GM10266 (cell line): ENCODE measurements around the gene TAF11.
"Not testable (repeated sequence)": the region's sequence is repeated elsewhere in the genome, so short reads cannot be mapped to it uniquely, and the experiment has no call there.

Experiments
- DNase-seq: peaks from one replicate; pipeline ENCODE4 v3.0.0; 2012; ENCODE audit errors: extremely low spot score
- TF ChIP-seq, protein P1 (sequence below): IDR thresholded peaks from 2 replicates; pipeline ENCODE4 v1.5.1; 2012; ENCODE audit warnings: mild to moderate bottlenecking, low read depth; ENCODE audit not compliant: control insufficient read depth, insufficient read depth; ENCODE audit errors: missing control alignments

Gene TAF11

DNA sequence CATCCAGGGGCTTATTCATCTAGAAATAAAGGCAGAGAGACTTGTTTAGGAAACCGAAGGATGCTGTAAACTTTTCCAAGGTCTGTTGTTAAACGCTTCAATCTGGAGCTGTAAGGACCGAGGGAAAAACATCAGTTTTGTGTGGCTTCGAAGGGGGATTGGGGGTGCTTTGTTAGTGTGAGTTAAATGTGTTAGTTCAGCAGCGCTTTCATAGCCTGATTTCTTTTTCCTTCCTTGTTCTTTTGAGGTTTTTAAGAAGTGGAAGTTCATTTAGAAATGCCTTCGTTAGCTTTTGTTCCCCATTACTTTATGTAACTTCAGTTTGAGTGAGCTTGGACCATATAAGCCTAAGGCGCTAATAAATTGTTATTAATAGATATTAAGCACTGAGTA lies 2.7 kb upstream of the TAF11 start:
- TF ChIP-seq, protein P1, sequence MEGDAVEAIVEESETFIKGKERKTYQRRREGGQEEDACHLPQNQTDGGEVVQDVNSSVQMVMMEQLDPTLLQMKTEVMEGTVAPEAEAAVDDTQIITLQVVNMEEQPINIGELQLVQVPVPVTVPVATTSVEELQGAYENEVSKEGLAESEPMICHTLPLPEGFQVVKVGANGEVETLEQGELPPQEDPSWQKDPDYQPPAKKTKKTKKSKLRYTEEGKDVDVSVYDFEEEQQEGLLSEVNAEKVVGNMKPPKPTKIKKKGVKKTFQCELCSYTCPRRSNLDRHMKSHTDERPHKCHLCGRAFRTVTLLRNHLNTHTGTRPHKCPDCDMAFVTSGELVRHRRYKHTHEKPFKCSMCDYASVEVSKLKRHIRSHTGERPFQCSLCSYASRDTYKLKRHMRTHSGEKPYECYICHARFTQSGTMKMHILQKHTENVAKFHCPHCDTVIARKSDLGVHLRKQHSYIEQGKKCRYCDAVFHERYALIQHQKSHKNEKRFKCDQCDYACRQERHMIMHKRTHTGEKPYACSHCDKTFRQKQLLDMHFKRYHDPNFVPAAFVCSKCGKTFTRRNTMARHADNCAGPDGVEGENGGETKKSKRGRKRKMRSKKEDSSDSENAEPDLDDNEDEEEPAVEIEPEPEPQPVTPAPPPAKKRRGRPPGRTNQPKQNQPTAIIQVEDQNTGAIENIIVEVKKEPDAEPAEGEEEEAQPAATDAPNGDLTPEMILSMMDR, result no peak
- DNase-seq, result no peak

DNA sequence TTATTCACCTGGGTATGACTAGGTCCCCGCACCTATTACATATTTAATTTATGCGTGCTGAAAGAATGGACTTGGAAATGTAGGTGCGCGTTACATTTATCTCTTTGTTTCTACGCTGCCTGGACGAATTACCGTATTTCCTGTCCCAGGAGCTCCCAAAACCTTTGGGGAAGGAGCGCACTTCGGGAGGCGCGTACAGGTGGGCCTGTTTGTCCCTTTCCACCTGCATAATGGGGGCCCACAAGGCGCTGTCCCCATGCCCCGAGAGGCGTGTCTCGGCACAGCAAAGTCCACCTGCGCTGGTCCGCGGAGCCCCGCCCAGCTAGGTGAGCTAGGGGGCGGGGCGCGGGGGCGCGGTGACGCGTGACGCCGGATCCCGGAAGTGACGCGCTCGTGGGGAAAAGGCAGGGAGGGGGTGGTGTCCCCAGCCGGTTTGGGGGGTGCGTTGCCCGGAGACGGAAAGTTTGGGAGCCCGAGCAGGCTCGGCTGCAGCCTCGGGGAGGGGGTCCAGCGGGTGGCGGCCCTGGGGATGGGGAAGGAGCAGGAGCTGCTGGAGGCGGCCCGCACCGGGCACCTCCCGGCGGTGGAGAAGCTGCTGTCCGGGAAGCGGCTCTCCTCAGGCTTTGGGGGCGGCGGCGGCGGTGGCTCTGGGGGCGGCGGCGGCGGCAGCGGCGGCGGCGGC lies 1.2 kb upstream of the TAF11 start, which contains the start of gene ANKS1A:
ANKS1A (plus strand) TSS at position 382 of the 682 bp plus-strand sequence; CDS start at position 530, 148 bp downstream.
- TF ChIP-seq, protein P1, result no peak

DNA sequence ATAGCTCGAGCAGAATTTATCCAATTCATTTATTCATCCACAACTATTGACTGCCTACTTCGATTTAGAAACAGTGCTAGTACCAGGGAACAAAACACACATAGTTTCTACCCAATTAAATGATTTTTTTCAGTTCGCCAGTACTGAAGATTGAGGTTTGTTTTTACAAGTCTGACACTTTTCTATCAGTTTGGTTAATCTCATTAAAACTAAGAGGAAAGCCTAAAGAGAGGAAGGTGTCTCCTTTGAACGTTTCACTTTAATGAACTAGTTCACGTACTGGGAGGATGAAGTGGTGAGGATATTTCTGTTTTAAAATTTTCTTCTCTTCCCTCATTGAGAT lies 643 bp upstream of the TAF11 start:
- no peak for DNase-seq
- TF ChIP-seq, protein P1, result no peak

More for the DNA sequence above, 1.2 kb upstream of the TAF11 start, which contains the start of gene ANKS1A:
- DNase-seq, result peak; percentile 90

DNA sequence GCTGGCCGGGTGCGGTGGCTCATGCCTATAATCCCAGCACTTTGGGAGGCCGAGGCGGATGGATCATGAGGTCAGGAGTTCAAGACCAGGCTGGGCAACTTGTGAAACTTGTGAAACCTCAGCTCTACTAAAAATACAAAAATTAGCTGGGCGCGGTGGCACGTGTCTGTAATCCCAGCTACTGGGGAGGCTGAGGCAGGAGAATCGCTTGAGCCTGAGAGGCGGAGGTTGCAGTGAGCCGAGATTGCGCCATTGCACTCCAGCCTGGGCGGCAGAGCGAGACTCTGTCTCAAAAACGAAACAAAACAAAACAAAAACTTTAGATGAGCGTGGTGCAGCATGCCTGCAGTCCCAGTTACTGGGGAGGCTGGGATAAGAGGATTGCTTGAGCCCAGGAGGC lies 2.0 kb downstream of the TAF11 start:
- not testable (repeated sequence) for DNase-seq

DNA sequence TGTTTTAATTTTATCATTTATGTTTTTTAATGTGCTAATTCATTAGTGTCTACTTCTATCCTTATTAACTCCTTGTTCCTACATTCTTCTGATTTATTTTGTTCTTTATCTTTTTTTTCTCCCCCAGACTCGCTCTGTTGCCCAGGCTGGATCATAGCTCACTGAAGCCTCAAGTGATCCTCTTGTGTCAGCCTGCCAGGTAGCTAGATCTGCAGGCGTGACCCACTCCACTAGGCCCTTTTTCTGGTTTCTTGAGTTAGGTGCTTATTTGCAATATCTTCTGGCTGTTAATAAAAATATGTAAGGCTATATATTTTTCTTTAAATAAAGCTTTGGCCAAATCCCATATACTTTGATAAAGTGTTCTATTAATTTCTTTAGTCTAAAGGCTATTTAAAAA lies 2.8 kb downstream of the TAF11 start:
- TF ChIP-seq, protein P1, result no peak
- DNase-seq, result no peak

DNA sequence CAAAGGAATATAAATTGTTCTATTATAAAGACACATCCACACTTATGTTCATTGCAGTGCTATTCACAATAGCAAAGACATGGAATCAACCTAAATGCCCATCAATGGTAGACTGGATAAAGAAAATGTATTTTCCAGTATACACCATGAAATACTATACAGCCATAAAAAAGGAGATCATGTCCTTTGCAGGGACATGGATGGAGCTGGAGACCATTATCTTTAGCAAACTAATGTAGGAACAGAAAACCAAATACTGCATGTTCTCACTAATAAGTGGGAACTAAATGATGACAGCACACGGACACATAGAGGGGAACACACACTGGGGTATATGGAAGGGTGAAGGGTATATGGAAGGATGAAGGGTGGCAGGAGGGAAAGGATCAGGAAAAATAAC lies 3.8 kb downstream of the TAF11 start:
- not testable (repeated sequence) for DNase-seq

DNA sequence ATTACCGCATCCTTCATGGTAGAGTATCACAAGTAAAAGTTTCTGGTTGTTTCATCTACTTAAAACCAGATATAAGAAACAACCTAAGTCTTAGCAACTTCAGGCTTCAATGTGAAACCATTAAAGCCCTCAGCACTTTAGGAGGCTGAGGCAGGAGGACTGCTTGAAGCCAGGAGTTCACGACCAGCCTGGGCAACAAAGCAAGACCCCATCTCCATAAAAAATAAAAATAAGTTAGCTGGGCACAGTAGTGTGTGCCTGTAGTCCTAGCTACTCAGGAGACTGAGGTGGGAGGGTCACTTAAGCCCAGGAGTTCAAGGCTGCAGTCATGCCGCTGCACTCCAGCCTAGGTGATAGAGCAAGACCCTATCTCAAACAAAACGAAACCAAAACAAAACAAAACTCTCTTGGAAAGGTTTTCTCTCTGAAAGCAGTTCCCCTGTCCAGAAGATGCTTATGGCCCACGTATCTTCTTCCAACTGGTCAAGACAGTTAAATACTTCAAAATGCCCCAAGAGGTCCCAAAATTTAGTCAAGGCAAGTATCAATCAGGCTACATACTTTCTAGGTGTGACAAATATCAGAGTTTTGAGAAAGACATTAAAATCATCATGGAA lies 9.9 kb downstream of the TAF11 start:
- DNase-seq, result no peak
- TF ChIP-seq, protein P1, result no peak

DNA sequence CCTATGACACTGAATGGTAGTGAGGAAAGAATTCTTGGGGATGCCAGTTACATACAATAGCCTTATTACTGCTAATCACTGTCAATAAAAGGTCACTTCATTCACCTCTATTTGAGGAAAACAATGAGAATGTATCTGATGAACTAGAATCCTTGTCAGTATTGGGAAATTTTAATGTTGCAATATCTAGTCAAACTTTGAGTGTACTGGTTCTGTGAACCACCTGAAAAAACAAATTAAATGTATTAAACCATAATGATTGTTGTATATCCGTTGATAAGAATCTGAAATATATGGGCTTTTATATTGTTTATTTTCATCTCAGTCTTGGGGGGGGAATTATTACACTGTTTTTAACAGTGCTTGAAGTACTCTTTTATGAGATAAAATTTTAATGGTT lies 10.6 kb downstream of the TAF11 start:
- TF ChIP-seq, protein P1, result no peak
- no peak for DNase-seq
